B cell (primary cell): ENCODE results near the gene RBKS. TPM values are rescaled to one million over a fixed set of nuclear protein-coding genes. Genes with fewer than 3 reads are reported as not detected.

Experiments used
- ATAC-seq: fragments of 200-7000 bp; cut with Tn5 transposase; one replicate; pipeline ENCODE4 v1.10.0; 2021; ENCODE audit warnings: low read depth, mild to moderate bottlenecking, moderate number of reproducible peaks, moderate library complexity
- CTCF ChIA-PET: fragments of 350-600 bp; sonication (Branson Sonifier 250); formaldehyde crosslinking; loops from one replicate; lab custom pipeline; 2021; ENCODE audit warnings: antibody characterized with exemption, inconsistent platforms; lab: Charles Lee
- POLR2A ChIA-PET: fragments of 350-600 bp; sonication (Branson Sonifier 250); formaldehyde crosslinking; loops from one replicate; lab custom pipeline; 2021; ENCODE audit warnings: antibody characterized with exemption; lab: Charles Lee
- DNase-seq: peaks from one replicate; pipeline ENCODE4 v3.0.0; 2013
- H2AFZ ChIP-seq: 2 replicates; pipeline ENCODE4 v1.6.1; 2012; ENCODE audit warnings: mild to moderate bottlenecking, low read depth, low read length; ENCODE audit not compliant: insufficient read depth, poor library complexity, severe bottlenecking
- H3K27ac ChIP-seq, 2 donors: 1 replicate in 1 of 2; 2 replicates in 1 of 2; pipeline ENCODE4 v1.5.1; 2012 to 2013; ENCODE audit warnings: low read length in 2 of 2, mild to moderate bottlenecking in 2 of 2, moderate library complexity in 1 of 2
- H3K27me3 ChIP-seq, 4 experiments: fragments of 200-600 bp in 1 of 4; sonication (generic) in 1 of 4; replicated peaks in 1 of 4; 1 replicate in 2 of 4; 2 replicates in 2 of 4; pipeline versions ENCODE4 v1.6.1 to v1.7.0; 2013 to 2016; ENCODE audit warnings: low read length in 3 of 4, mild to moderate bottlenecking in 2 of 4, mixed read lengths in 1 of 4, moderate library complexity in 1 of 4; ENCODE audit not compliant: insufficient read depth in 4 of 4, control insufficient read depth in 3 of 4; ENCODE audit errors: control extremely low read depth in 1 of 4
- H3K36me3 ChIP-seq, 2 experiments: replicated peaks in 1 of 2; 1 replicate in 1 of 2; 2 replicates in 1 of 2; pipeline versions ENCODE4 v1.6.1 to v1.7.1; 2013; ENCODE audit warnings: low read length in 1 of 2; ENCODE audit not compliant: insufficient read depth in 2 of 2, control insufficient read depth in 1 of 2; ENCODE audit errors: control extremely low read depth in 1 of 2, extremely low read depth in 1 of 2
- H3K4me1 ChIP-seq, 2 donors: fragments of 200-600 bp in 1 of 2; sonication (generic) in 1 of 2; 1 replicate in 1 of 2; 2 replicates in 1 of 2; pipeline versions ENCODE4 v1.5.1 to v1.6.1; 2013 to 2017; ENCODE audit warnings: low read length in 2 of 2; ENCODE audit not compliant: control insufficient read depth in 2 of 2, insufficient read depth in 2 of 2
- H3K4me2 ChIP-seq: replicated peaks from 2 replicates; pipeline ENCODE3; 2012; ENCODE audit warnings: mild to moderate bottlenecking, low read depth, low read length; ENCODE audit not compliant: poor library complexity, severe bottlenecking
- H3K4me3 ChIP-seq, 5 experiments: fragments of 200-600 bp in 1 of 5; sonication (generic) in 1 of 5; 1 replicate in 3 of 5; 2 replicates in 2 of 5; pipeline versions ENCODE4 v1.5.1 to v1.7.0; 2011 to 2016; ENCODE audit warnings: low read length in 4 of 5, mild to moderate bottlenecking in 4 of 5, low read depth in 2 of 5, control low read depth in 1 of 5, moderate library complexity in 1 of 5; ENCODE audit not compliant: insufficient read depth in 1 of 5; ENCODE audit errors: control extremely low read depth in 1 of 5, extremely low read depth in 1 of 5
- H3K79me2 ChIP-seq: fragments of 200-600 bp; sonication (generic); one replicate; pipeline ENCODE4 v1.6.0; 2016; ENCODE audit warnings: low read length; ENCODE audit not compliant: control insufficient read depth, insufficient read depth
- H3K9ac ChIP-seq: fragments of 200-600 bp; sonication (generic); 2 replicates; pipeline ENCODE4 v1.6.1; 2017; ENCODE audit warnings: mild to moderate bottlenecking, low read length, moderate library complexity
- H3K9me3 ChIP-seq, 3 donors: one replicate each; pipeline versions ENCODE4 v1.6.1 to v1.7.1; 2013; ENCODE audit warnings: low read length in 2 of 3; ENCODE audit not compliant: control insufficient read depth in 2 of 3, insufficient read depth in 1 of 3; ENCODE audit errors: control extremely low read depth in 1 of 3
- H4K20me1 ChIP-seq: 2 replicates; pipeline ENCODE4 v1.6.0; 2012; ENCODE audit warnings: mild to moderate bottlenecking, low read length; ENCODE audit not compliant: insufficient read depth, control insufficient read depth, poor library complexity, severe bottlenecking
- H3K27ac Mint-ChIP-seq: one replicate; pipeline ENCODE4 v1.8.0; 2021; ENCODE audit warnings: mixed read lengths
- H3K27me3 Mint-ChIP-seq: one replicate; pipeline ENCODE4 v1.8.0; 2021; ENCODE audit warnings: mixed read lengths
- H3K4me1 Mint-ChIP-seq: one replicate; pipeline ENCODE4 v1.8.0; 2021; ENCODE audit warnings: mixed read lengths
- H3K4me3 Mint-ChIP-seq: one replicate; pipeline ENCODE4 v1.8.0; 2021; ENCODE audit warnings: mixed read lengths
- H3K9me3 Mint-ChIP-seq: one replicate; pipeline ENCODE4 v1.8.0; 2022; ENCODE audit warnings: mixed read lengths; ENCODE audit not compliant: insufficient read depth
- EZH2 ChIP-seq: IDR thresholded peaks from 2 replicates; pipeline ENCODE4 v1.6.1; 2012; ENCODE audit warnings: borderline replicate concordance, low read depth, mild to moderate bottlenecking, moderate library complexity, low read length; ENCODE audit not compliant: insufficient read depth, poor library complexity, severe bottlenecking
- WGBS: methylation state at CpG from one replicate; pipeline ENCODE4 v1.1.5; 2013; ENCODE audit warnings: missing lambda C conversion rate; ENCODE audit not compliant: insufficient coverage; 5-methylcytosine and 5-hydroxymethylcytosine counted together
- intact Hi-C: fragments of 100-400 bp; cut with micrococcal nuclease; formaldehyde crosslinking; loops from one replicate; pipeline ENCODE4 v1.10.0; 2022
- polyA plus RNA-seq: library from polyadenylated mRNA; depleted of rRNA; stranded (reverse); fragments of >200 nt; gene quantifications from 2 replicates; pipeline ENCODE4 v1.2.3, GENCODE V29; 2012
- total RNA-seq, 2 donors: library from RNA; stranded (reverse); fragments of 120-200 nt in 1 of 2; gene quantifications; 1 replicate in 1 of 2; 2 replicates in 1 of 2; pipeline versions ENCODE4 v1.2.3 to v1.2.4, GENCODE V29; 2013 to 2022
- TF ChIP-seq, protein P1 (sequence below): fragments of 200-600 bp; IDR thresholded peaks from one replicate; pipeline ENCODE4 v1.8.0; 2022; ENCODE audit warnings: antibody characterized with exemption, mild to moderate bottlenecking

Gene RBKS
- total and polyA plus RNA-seq, 2 donors (not counting 1 experiment from before 2014, with no cell fraction given) = 6.4 to 9.2 TPM

DNA sequence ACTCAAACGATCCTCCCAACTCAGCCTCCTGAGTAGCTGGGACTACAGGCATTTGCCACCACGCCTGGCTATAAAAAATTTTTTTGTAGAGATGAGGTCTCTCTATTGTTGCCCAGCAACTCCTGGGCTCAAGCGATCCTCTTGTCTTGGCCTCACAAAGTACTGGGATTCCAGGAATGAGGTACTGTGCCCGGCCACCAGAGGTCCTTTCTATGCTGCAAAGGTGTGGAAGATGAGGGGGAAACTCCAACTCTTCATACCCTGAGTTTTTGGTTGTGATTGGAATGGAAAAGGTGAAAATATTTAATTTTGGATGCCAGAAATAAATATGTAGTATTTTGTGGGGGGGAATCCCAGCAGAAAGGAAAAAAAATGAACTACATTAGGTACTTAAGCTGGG, 82.7 kb downstream of the RBKS start:
- Histone ChIP-seq H3K9ac (no peak overlapping the region), H3K4me2 (no peak overlapping the region), H2AFZ (no peak overlapping the region), H4K20me1 (no peaks in the 10 kb centered on the region), H3K27ac (no peak overlapping the region), H3K36me3 (no peaks in the 10 kb centered on the region), H3K9me3 (no peaks in the 10 kb centered on the region), H3K79me2 (no peaks in the 10 kb centered on the region), H3K4me3 (no peak overlapping the region), H3K27me3 (no peaks in the 10 kb centered on the region), H3K4me1 (no peaks in the 10 kb centered on the region)
- no peak for DNase-seq
- Mint-ChIP-seq H3K27me3 (no peaks in the 10 kb centered on the region), H3K4me1 (no peaks in the 10 kb centered on the region), H3K4me3 (no peak overlapping the region), H3K27ac (no peak overlapping the region), H3K9me3 (no peaks in the 10 kb centered on the region)
- POLR2A ChIA-PET = no interaction called here
- no peak for ATAC-seq
- intact Hi-C loops = no loop called here
- 83% methylated on average over 3 of the region's 4 CpGs for WGBS
- TF ChIP-seq, protein P1, sequence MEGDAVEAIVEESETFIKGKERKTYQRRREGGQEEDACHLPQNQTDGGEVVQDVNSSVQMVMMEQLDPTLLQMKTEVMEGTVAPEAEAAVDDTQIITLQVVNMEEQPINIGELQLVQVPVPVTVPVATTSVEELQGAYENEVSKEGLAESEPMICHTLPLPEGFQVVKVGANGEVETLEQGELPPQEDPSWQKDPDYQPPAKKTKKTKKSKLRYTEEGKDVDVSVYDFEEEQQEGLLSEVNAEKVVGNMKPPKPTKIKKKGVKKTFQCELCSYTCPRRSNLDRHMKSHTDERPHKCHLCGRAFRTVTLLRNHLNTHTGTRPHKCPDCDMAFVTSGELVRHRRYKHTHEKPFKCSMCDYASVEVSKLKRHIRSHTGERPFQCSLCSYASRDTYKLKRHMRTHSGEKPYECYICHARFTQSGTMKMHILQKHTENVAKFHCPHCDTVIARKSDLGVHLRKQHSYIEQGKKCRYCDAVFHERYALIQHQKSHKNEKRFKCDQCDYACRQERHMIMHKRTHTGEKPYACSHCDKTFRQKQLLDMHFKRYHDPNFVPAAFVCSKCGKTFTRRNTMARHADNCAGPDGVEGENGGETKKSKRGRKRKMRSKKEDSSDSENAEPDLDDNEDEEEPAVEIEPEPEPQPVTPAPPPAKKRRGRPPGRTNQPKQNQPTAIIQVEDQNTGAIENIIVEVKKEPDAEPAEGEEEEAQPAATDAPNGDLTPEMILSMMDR = peak; percentile 24
- TF ChIP-seq EZH2 = no peak
- CTCF ChIA-PET = interaction anchor here (1.3 to 1.5 kb wide), 2 partner anchors 19 to 588 kb away, joined by 3 to 6 read pairs; no protein-coding TSS in a partner anchor

GRCh38 chr2:27806311-27807059, 83.7 kb downstream of the RBKS start:
- Mint-ChIP-seq H3K27ac (no peak overlapping the region), H3K4me3 (no peak overlapping the region), H3K9me3 (no peaks in the 10 kb centered on the region), H3K4me1 (no peaks in the 10 kb centered on the region), H3K27me3 (no peaks in the 10 kb centered on the region)
- ChIA-PET POLR2A (no interaction called here), CTCF (interaction anchor here (1.3 to 1.5 kb wide), 2 partner anchors 20 to 589 kb away, joined by 3 to 6 read pairs; no protein-coding TSS in a partner anchor)
- Histone ChIP-seq H3K9ac (no peak overlapping the region), H3K27ac (no peak overlapping the region), H3K4me3 (no peak overlapping the region), H3K36me3 (no peaks in the 10 kb centered on the region), H3K79me2 (no peaks in the 10 kb centered on the region), H3K4me1 (no peaks in the 10 kb centered on the region), H2AFZ (no peak overlapping the region), H4K20me1 (no peaks in the 10 kb centered on the region), H3K9me3 (no peaks in the 10 kb centered on the region), H3K27me3 (no peaks in the 10 kb centered on the region), H3K4me2 (no peak overlapping the region)
- whole genome bisulfite sequencing = 100% methylated on average over 3 of the region's 5 CpGs
- DNase-seq = no peak
- ATAC-seq = no peak
- TF ChIP-seq, protein P1 = no peak
- TF ChIP-seq EZH2 = no peak
- intact Hi-C loops = no loop called here
